C1 segment of cervical spinal cord (tissue), 14 donors: ENCODE data around the gene FKBP15.
"Not testable (repeated sequence)": the region's sequence is repeated elsewhere in the genome, so short reads cannot be mapped to it uniquely, and the experiment has no call there.

ENCODE experiments used
- DNase-seq, 14 donors: peaks; one replicate each; lab custom pipeline; 2025; lab: John Stamatoyannopoulos, UW

Gene FKBP15

DNA sequence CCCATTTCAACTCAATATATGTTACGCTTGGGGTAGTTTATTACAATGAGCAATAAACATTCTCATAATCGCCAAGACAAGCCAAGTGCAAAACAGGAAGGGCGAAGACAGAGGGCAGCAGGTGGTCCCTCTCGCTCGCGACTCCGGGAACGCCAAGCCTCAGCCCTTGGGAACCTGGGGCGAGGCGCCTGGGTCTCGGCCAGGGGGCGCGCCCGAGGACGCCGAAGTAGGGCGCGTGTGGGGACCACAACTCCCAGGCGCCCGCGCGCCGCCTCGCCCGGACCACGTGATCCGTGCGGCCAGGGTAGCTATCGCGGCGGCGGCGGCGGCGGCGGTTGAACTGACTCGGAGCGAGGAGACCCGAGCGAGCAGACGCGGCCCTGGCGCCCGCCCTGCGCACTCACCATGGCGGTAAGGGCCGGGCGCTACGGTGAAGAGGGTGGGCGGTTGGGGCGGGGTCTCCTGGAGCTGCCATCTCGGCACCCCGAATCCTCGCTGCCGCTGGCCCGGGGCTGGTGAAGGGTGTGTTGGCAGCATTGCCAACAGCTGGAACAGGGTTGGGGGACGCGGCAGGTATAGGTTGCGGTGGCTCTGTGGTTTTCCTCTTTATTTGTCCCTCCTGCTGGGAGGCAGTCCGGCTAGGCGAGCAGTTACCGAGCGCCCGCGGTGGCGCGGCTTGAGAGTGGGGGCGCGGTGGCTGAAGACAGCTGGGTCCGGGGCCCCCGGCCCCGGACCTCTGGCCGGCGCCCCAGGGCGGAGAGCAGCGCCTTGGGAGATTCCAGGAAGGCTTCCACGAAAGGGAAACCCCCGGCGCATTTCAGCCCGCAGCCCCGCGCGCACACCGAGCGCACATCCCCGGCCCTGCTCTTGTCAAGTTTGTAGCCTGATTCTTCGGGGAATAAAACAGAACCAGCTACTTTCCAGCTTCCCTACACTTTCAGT is 70.1 kb downstream of the FKBP15 start, which contains the start of gene SLC31A2:
SLC31A2 (plus strand) TSS at position 338 of the 942 bp plus-strand sequence; CDS start at position 406, 68 bp downstream.
- DNase-seq: peak; percentile 20 to 90 (median 76)

DNA sequence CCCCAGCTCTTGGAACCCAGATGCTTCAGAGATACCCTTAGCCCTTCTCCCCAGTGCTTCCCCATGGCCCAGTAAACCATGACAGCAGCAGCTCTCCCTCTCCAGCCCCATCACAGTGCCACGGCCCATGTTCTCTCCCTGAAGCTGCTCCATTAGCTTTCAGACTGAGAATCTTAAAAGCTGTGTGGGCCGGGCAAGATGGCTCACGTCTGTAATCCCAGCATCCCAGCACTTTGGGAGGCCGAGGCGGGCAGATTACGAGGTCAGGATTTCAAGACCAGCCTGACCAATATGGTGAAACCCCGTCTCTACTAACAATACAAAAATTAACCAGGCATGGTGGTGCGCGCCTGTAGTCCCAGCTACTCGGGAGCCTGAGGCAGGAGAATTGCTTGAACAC is 71.5 kb downstream of the FKBP15 start:
- not testable (repeated sequence) for DNase-seq

DNA sequence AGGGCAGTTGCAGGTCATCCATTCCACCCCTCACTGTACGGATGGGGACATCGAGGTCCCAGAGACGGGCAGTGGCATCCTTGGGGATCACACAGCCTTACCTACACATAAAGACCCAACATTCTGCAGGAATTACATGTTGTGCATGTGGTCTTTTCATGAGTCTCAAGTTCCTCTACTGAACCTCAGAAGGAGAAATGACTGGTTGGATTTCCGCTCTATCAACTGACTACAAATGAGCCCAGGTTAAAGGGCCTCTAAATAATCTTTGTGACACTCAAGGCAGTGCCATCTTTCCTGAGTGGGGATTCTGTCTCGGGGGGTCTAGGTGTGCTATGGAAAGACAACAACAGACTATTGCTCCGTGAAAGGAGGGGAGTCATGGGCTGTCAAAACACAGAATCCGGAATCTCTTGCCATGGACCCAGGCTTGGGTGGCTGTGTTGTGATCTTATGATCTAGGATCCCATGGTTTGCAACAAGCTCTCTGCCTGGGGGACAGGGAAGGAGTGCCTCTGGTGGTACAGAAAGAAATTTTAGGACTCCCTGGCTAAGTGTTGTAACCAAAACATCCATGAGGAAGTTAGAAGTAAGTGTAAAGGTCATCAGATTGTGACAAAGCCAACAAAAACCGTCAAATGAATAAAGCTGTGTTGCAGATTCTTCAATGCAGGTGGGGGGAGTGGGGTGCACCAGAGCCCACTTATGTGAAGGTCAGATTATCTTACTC is 72.1 kb downstream of the FKBP15 start:
- DNase-seq: no peak

DNA sequence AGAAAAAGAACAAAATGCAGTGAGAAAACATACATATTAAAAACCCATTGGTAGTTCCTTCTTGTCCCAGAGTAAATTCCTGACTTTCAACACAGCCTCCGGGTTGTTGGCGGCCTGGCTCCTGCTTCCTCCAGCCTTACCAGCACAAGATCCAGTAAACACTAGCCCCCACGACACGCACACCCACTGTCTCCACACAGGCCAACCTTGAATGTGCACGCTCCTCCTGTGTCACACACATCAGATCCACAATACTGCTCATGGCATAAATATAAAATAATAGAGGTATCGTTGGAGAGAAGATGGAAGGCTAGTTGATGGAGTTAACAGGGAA is 72.7 kb downstream of the FKBP15 start:
- no peak for DNase-seq

DNA sequence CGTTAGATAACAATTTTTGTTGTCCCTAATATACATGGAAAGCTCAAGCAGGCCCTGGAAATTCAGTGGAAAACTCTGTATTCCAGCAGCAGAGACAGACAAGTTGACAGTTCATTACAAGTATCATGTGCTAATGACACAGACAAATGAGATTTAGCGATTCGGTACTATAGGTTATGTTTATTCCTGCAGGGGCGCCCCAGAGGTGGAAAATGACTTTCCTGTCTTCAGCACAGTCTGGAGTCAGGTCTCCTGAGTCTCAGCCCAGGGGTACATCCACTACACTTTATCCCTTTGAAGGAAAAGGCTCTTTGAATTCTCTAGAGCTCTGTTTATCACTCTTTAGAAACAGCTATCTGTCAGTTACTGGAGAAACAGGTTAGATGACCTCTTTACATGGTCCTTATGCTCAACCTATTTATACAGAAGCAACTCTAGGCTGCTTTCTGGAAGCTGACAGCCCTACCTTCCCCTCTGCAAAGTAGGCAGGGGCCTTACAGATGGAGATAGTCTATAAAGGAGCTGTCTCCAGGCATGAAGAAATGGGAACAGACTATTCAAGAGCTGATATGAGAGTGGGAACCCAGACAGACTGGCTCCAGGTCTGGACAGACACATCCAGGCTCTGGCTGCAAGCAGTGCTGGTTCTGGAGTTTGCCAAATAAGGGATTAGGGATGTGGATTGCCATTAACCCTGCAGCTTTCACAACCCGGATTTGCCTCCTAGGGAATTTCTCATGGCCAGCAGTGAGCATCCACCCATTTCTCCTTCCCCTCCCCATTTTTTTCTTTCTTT is 77.4 kb downstream of the FKBP15 start:
- no peak for DNase-seq

DNA sequence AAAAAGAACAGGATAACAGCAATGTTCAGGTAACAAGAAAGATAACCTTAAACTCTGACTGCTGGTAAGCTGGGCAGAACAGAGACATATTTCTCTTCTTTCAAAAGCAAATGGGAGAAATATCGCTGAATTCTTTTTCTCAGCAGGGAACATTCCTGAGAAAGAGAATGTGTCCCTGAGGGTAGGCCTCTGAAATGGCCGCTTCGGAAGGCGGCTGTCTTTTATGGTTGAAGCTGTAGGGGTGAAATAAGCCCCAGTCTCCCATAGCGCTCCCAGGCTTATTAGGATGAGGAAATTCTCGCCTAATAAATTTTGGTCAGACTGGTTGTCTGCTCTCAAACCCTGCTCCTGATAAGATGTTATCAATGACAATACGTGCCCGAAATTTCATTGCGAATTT is 80.2 kb downstream of the FKBP15 start:
- DNase-seq: not testable (repeated sequence)

DNA sequence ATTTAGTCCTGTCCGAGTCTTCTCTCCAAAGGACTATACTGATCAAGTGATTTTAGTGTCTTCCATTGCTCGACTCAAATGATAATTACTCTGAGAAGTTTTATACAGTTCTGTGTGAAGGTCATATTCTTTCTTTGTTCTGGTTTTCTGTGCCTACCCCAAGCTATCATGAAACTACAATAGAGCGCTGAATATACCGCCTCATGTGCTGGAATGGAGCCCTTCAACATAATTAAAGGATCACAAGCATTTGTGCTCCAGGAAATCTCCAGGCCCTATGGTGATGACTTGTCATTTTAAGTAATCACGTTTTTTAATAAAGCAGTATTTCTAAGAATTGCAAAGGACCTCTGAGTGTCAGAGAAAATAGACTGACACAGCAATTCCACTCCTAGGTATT is 81.1 kb downstream of the FKBP15 start:
- DNase-seq: no peak

DNA sequence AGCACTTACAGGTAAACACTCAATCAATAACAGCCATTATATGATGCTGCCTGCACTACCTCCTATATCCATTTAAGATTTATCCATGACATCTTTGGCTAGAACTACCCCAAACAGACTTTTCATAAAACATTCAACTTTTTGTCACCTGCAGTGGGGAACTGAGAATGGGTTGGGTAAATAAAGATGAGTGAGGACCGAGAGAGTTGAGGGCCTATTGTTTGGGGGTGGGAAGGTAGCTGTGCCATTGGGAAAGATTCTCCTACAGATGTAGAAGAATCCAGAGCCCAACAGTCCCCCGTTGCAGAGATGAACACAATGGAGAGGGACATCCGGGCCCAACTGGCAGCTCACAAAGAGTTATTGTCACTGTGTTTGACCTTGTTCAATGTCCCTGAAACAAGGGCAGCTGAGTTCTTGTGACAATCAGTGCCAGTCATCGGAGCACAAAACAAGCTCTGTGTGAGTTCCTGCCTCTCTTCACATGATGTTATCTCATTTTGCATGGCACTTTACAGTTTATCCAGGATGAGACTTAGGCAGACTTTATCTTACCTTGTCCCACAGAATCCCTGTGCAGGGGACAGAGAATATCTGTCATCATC is 81.8 kb downstream of the FKBP15 start:
- peak in 12 of 14 donors; percentile 14 to 89 (median 71) for DNase-seq

DNA sequence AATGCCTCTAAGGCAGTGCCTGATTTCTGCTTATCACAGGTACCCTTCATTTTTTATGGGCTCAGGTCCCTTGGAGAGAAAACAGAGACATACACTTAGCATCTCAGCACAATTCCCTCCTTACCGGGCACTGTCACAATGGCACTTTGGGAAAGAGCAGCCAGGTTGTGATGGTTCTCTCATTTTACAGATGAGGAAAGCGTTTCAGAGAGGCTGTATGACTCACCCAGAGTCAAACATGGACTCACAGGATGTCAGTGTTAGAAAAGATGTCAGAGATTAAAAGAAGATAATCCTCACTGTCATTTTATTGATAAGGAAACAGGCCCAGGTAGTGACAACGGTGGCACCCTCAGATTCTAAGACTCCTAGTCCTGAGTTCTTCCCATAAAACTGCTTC is 82.3 kb downstream of the FKBP15 start:
- no peak for DNase-seq

DNA sequence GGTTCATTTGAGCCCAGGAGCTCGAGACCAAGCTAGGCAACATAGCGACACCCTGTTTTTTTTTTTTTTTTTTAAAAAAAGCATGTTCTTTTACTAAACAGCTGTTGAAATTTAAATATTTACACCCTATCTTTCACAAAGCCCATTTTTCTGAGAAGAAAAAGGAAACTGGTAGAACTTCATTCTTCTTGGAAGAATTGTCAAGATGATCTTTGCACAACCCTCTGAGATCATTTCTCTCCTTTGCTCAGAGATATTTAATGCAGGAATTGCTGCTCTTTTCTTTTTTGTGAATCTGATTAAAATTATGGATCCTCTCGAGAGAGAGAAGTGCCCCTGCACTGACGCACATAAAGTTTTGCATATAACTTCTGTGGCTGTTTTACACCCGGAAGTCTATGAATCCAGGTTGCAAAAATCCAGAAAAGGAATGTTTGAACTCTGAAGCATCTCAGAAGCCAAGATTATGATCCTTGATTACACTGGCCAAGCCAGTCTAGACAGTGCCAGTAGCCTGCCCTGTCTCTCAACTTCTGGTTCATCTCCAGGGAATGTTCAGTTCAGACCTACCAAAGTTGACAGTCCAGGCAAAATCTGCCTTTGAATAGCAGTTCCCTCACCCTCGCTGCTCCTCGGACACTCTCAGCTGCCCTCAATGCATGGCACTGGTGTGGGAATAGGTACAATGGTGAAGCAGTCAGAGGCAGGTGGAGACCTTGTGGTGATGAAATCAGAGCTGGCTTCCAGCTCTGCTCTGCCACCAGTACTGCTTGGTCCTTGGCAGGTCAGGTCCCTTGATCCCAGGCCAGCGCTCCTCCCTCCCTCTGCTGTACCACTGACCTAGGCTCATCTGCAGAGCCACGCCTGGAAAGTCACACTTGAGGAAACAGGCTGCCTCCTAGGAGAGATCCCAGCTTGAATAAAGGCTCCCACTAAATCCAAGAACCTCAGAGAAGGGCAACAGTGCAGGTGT is 83.6 kb downstream of the FKBP15 start:
- no peak for DNase-seq

DNA sequence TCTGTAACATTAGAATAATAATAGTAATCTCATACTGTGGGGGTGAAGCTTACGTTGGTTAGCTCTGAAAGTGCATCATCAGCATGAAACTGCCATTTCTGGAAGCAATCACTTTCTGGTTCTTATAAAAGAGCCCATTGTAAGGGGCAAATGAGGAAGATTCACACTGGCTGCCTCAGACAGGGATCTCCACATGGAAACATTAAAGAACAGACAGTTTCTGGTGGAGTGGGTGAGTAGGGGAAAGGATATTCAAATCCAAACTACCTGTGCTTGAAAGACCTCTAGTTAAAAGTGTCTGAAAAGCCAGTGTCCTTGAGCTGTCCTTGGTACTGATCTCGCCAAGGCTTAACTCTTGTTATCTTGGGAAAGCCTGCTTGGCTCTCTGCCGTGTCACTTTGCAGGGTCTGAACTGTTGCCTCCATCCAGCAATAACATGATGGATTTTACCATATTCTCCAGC is 89.4 kb downstream of the FKBP15 start:
- peak in 1 of 14 donors; percentile 30 for DNase-seq

DNA sequence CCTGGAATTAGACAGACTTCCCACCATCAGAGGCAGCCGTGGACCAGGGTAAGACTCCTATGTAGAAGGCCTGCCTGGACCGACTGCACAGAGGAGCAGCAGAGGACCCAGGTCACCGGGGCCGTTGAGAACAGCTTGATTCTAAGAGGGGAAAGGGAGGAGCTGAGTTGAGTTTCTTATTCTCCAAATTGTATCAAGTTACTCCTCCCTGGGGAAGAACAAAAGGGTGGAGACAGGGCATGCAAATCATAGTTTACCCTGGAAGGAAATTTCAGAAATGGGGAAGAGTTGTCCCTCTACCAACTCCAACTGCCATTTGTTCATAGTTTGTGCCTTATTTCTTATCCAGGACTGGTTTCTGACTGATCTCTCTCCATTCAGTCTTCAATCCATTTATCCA is 91.2 kb downstream of the FKBP15 start:
- no peak for DNase-seq

DNA sequence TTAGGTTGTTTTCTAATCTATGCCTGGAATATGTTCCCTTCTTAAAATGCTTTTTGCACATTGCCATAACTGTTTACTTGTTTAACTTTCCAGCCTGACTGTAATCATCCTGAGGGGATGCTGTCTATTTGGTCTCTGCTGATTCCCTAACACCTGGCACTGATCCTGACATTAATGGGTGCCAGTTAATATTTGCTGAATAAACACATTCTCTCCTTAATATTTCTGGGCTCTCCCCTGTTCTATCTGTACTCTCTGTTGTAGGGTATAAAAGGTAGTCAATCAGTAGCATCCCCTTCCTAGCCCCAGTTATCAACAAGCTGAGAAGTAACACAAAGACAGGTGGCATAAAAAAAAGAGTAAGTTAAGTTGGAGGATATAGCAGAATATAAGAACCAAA is 91.6 kb downstream of the FKBP15 start:
- DNase-seq: no peak

DNA sequence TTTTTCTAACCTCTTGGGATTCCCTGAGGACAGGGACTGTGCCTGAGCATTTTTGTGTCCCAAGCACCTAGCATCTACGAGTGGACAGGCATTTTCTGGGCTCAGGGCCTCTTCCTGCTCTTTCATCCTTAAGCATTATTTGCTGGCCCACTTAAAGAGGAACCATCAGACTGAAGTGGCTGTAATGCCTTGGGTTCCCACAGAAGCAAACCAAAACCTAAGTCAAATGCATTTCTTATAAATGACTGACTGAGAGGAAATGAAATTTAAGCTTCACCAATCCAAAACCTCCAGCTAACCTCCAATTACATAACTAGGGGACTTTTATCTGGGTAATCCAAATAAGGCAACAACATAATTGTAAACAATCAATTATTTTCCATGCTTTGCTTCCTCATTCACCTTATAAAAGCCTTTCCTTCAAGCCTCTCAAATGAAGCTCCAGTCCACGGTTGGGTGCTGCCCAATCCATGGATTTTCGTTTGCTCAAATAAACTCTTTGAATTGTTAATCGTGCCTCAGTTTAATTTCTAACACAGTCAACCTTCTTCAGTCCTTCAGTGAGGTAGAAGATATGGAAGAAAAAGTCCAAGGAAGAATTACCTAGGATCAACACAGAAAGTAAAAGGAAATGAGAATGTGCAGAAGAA is 95.6 kb downstream of the FKBP15 start:
- DNase-seq: no peak

DNA sequence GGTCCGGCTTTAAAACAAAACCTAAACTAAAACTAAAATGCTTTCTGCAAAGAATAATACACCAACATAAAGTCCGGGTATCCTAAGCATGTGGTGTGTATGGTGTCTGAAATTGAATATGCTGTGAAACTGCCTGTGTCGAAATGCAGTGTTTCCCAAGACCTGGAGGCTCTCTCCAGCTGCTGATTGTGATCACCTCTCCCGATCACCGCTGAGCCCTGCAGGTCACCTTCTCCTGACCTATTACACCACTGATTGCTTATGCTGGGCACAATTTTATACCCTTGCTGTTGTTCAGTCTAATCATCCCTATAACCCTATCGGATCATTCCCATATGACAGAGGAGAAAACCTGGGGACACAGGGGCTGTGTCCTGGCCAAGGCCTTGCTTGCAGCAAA is 102.2 kb downstream of the FKBP15 start:
- DNase-seq: not testable (repeated sequence)
